ENCODE measurements around the gene EP400. TPM values are rescaled to one million over a fixed set of nuclear protein-coding genes. Genes with fewer than 3 reads are reported as not detected.

The EP400 gene
- total and polyA plus RNA-seq, 12 donors: 6.6 to 20.5 (median 18.9) TPM

DNA sequence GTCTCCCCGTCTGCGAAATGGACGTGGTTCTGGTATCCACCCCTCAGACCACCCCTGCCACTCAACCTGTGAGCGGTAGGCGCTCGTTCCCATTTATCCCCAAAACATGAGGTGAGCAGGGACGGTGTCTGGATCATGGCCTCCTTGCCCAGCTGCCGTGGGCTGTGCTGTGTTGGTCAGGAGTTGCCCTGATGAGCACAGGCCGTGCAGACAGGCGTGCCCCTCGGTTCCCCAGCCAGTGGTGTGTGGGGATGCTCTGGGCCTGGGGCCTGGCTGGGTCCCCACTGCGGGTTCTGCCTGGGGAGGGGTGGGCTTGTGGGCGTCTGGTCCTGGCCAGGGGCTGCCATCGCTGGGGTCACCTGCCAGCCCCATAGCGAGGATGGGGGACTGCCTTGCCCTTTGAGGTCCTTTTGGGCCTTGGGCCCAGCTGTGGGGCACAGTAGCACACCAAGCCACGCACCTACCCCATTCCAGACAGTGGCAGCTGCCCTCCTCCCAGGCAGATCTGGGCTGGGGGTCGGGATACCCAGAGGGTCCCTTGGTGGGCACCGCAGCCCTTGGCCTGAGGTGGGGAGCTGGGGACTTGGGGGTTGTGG lies 31.9 kb upstream of the EP400 start:
- peaks cover 10 to 93% (median 48%) of the 10 kb centered on the region in 9 donors for H3K36me3 ChIP-seq

DNA sequence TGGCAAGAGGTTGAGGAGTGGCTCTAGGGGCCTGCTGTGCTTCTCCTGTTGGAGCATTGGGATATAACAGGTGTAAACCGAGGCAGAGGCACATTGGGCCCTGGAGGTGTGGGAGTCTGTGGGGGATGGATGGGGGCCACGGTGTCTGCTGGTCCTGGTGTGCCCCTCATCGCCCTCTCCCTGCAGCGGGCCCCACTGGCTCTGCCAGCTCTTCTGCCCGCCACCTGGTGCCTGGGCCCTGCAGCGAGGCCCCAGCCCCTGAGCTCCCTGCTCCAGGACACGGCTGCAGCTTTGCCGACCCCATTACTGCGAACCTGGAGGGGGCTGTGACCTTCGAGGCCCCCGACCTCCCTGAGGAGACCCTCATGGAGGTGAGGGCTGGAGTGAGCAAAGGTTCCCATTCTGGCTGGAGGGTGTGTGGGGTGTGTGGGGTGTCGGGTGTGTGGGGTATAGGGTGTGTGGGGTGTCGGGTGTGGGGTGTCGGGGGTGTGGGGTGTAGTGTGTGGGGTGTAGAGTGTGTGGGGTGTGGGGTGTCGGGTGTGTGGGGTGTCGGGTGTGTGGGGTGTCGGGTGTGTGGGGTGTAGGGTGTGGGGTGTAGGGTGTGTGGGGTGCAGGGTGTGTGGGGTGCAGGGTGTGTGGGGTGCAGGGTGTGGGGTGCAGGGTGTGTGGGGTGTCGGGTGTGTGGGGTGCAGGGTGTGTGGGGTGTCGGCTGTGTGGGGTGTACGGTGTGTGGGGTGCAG lies 31.3 kb upstream of the EP400 start:
- TF ChIP-seq, protein P1, sequence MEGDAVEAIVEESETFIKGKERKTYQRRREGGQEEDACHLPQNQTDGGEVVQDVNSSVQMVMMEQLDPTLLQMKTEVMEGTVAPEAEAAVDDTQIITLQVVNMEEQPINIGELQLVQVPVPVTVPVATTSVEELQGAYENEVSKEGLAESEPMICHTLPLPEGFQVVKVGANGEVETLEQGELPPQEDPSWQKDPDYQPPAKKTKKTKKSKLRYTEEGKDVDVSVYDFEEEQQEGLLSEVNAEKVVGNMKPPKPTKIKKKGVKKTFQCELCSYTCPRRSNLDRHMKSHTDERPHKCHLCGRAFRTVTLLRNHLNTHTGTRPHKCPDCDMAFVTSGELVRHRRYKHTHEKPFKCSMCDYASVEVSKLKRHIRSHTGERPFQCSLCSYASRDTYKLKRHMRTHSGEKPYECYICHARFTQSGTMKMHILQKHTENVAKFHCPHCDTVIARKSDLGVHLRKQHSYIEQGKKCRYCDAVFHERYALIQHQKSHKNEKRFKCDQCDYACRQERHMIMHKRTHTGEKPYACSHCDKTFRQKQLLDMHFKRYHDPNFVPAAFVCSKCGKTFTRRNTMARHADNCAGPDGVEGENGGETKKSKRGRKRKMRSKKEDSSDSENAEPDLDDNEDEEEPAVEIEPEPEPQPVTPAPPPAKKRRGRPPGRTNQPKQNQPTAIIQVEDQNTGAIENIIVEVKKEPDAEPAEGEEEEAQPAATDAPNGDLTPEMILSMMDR (IDR thresholded peaks at IDR 0.05): no peak
- Histone ChIP-seq H3K9me3 (no peaks in the 10 kb centered on the region), H3K4me3 (no peak overlapping the region), H3K27ac (no peak overlapping the region), H3K36me3 (peaks cover 10 to 86% (median 48%) of the 10 kb centered on the region in 9 donors), H3K27me3 (no peaks in the 10 kb centered on the region), H3K4me1 (peaks cover 0 to 27% (median 10%) of the 10 kb centered on the region in 9 donors)
- ATAC-seq: no peak
- DNase-seq: no peak
- intact Hi-C loops (cut with DNase I): no loop called here
- WGBS, 2 donors: 90 to 93% methylated on average over 16 to 20 of the region's 20 CpGs

More for the DNA sequence above, 31.9 kb upstream of the EP400 start:
- 93 to 95% methylated on average over 18 of the region's 18 CpGs for WGBS, 2 donors
- Histone ChIP-seq H3K27ac (no peak overlapping the region), H3K27me3 (no peaks in the 10 kb centered on the region), H3K9me3 (no peaks in the 10 kb centered on the region), H3K4me3 (no peak overlapping the region), H3K4me1 (peaks cover 4 to 28% (median 13%) of the 10 kb centered on the region in 9 donors)
- DNase-seq (no peak), ATAC-seq (no peak)
- intact Hi-C loops (cut with DNase I): no loop called here
- TF ChIP-seq, protein P1 (IDR thresholded peaks at IDR 0.05): no peak

DNA sequence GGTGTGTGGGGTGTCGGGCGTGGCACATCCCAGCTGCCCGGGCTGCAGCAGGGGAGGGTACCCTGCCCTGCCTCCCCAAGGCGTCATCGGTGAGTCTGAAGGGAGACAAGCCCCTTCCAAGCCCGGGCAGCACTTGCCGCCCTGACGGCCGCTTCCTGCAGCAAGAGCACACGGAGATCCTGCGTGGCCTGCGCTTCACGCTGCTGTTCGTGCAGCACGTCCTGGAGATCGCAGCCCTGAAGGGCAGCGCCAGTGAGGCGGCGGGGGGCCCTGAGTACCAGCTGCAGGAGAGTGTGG lies 30.7 kb upstream of the EP400 start:
- H3K27me3 ChIP-seq: no peaks in the 10 kb centered on the region
- ATAC-seq (no peak), DNase-seq (no peak)
- intact Hi-C loops (cut with DNase I): no loop called here
- no peak overlapping the region for H3K4me3 ChIP-seq
- H3K9me3 ChIP-seq: no peaks in the 10 kb centered on the region
- no peak overlapping the region for H3K27ac ChIP-seq
- WGBS, 2 donors: 89 to 92% methylated on average over 19 of the region's 19 CpGs
- H3K4me1 ChIP-seq: peaks cover 0 to 29% (median 10%) of the 10 kb centered on the region in 9 donors
- TF ChIP-seq, protein P1 (IDR thresholded peaks at IDR 0.05): no peak
- H3K36me3 ChIP-seq: peaks cover 8 to 81% (median 47%) of the 10 kb centered on the region in 9 donors

DNA sequence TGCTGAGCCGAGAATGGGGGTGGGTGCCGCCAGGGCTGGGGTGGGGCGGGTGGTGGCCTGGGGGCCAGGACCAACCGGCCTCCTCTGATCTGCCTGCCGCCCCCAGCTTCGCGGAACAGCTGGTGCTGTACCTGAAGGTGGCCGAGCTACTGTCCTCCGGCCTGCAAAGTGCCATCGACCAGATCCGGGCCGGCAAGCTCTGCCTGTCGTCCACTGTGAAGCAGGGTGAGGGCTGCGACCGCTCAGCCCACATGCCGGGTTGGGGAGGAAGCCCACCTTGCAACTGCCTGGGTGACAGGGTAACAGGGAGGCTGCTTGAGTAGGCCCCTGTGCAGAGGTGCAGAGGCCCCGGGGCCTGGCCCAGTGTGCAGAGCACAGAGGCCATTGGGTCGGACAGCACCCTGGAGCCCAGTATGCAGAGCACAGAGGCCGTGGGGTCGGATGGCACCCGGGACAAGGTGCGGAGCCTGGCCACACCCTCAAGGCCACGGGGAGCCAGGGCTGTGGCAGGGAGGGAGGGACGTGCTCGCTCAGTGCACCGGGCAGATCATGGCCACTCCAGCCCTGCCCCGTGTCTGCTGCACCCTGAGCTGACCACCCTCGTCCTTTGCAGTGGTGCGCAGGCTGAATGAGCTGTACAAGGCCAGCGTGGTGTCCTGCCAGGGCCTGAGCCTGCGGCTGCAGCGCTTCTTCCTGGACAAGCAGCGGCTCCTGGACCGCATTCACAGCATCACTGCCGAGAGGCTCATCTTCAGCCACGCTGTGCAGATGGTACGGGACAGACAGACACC lies 30.2 kb upstream of the EP400 start:
- Histone ChIP-seq H3K4me3 (no peak overlapping the region), H3K27me3 (no peaks in the 10 kb centered on the region), H3K27ac (no peak overlapping the region), H3K4me1 (peaks cover 0 to 35% (median 10%) of the 10 kb centered on the region in 9 donors), H3K9me3 (no peaks in the 10 kb centered on the region), H3K36me3 (peaks cover 2 to 75% (median 42%) of the 10 kb centered on the region in 9 donors)
- TF ChIP-seq, protein P1 (IDR thresholded peaks at IDR 0.05): no peak
- WGBS, 2 donors: 90 to 92% methylated on average over 37 of the region's 37 CpGs
- ATAC-seq: no peak
- intact Hi-C loops (cut with DNase I): no loop called here
- DNase-seq: no peak

Data from heart right ventricle (tissue), 16 donors.